KMS-11 (cell line): ENCODE results near the gene TGFA.

Source experiments
- H2AFZ ChIP-seq: fragments of 200-600 bp; sonication (generic); 2 replicates; pipeline ENCODE4 v1.6.1; 2016; ENCODE audit warnings: antibody characterized with exemption, mixed run types, low read depth
- H3K27ac ChIP-seq: fragments of 200-600 bp; sonication (generic); 2 replicates; pipeline ENCODE4 v1.6.1; 2016; ENCODE audit warnings: mild to moderate bottlenecking, mixed run types
- H3K27me3 ChIP-seq: fragments of 200-600 bp; sonication (generic); 2 replicates; pipeline ENCODE4 v1.6.1; 2017; ENCODE audit warnings: mild to moderate bottlenecking, low read depth, mixed run types, moderate library complexity; ENCODE audit not compliant: insufficient read depth
- H3K36me3 ChIP-seq: fragments of 200-600 bp; sonication (generic); 2 replicates; pipeline ENCODE4 v1.6.1; 2017; ENCODE audit warnings: mild to moderate bottlenecking, mixed run types; ENCODE audit not compliant: insufficient read depth
- H3K4me1 ChIP-seq: fragments of 200-600 bp; sonication (generic); 2 replicates; pipeline ENCODE4 v1.6.1; 2016; ENCODE audit warnings: mild to moderate bottlenecking, low read depth, mixed run types; ENCODE audit not compliant: poor library complexity, severe bottlenecking
- H3K4me2 ChIP-seq: fragments of 200-600 bp; sonication (generic); 2 replicates; pipeline ENCODE4 v1.7.0; 2016; ENCODE audit warnings: mild to moderate bottlenecking, mixed run types
- H3K4me3 ChIP-seq: fragments of 200-600 bp; sonication (generic); IDR thresholded peaks from 2 replicates; pipeline ENCODE4 v1.6.1; 2017; ENCODE audit warnings: low read depth, low read length, mixed read lengths; ENCODE audit not compliant: insufficient read depth
- H3K79me2 ChIP-seq: fragments of 200-600 bp; sonication (generic); 2 replicates; pipeline ENCODE4 v1.6.1; 2016; ENCODE audit warnings: low read depth, mixed run types; ENCODE audit not compliant: insufficient read depth
- H3K9ac ChIP-seq: fragments of 200-600 bp; sonication (generic); 2 replicates; pipeline ENCODE4 v1.6.1; 2016; ENCODE audit warnings: mild to moderate bottlenecking, mixed run types
- H4K20me1 ChIP-seq: fragments of 200-600 bp; sonication (generic); 2 replicates; pipeline ENCODE4 v1.6.1; 2016; ENCODE audit warnings: mild to moderate bottlenecking, mixed run types; ENCODE audit not compliant: insufficient read depth
- CTCF ChIP-seq: fragments of 200-600 bp; sonication (generic); conservative IDR thresholded peaks from 2 replicates; pipeline ENCODE4 v1.6.1; 2017; ENCODE audit warnings: low read depth, mild to moderate bottlenecking, antibody characterized with exemption, low read length, moderate library complexity, mixed read lengths

The TGFA gene

GRCh38 chr2:70566464-70566863 lies 12.8 kb upstream of the TGFA start:
- Histone ChIP-seq H3K4me2 (no peak overlapping the region), H3K4me3 (no peak overlapping the region), H3K27ac (no peak overlapping the region), H2AFZ (no peak overlapping the region), H3K79me2 (no peaks in the 10 kb centered on the region), H3K4me1 (peaks cover 15% of the 10 kb centered on the region), H3K9ac (no peak overlapping the region), H3K36me3 (no peaks in the 10 kb centered on the region), H4K20me1 (no peaks in the 10 kb centered on the region), H3K27me3 (no peaks in the 10 kb centered on the region)
- TF ChIP-seq CTCF: no peak

- no peak overlapping the region for H3K9ac ChIP-seq
- H3K4me1 ChIP-seq: peaks cover 9% of the 10 kb centered on the region
- no peak overlapping the region for H3K27ac ChIP-seq
- H3K4me3 ChIP-seq: no peak overlapping the region
- no peaks in the 10 kb centered on the region for H3K36me3 ChIP-seq
- H4K20me1 ChIP-seq: no peaks in the 10 kb centered on the region
- H3K4me2 ChIP-seq: no peak overlapping the region
- H3K27me3 ChIP-seq: no peaks in the 10 kb centered on the region
- no peak for TF ChIP-seq CTCF
- no peak overlapping the region for H2AFZ ChIP-seq
- H3K79me2 ChIP-seq: no peaks in the 10 kb centered on the region
These were observed 11.6 kb upstream of the TGFA start for GRCh38 chr2:70565039-70565731.

GRCh38 chr2:70561893-70562292 lies 8.3 kb upstream of the TGFA start:
- no peaks in the 10 kb centered on the region for H4K20me1 ChIP-seq
- no peaks in the 10 kb centered on the region for H3K79me2 ChIP-seq
- H3K9ac ChIP-seq: no peak overlapping the region
- H3K4me3 ChIP-seq: no peak overlapping the region
- H3K36me3 ChIP-seq: no peaks in the 10 kb centered on the region
- no peaks in the 10 kb centered on the region for H3K27me3 ChIP-seq
- no peak overlapping the region for H3K4me2 ChIP-seq
- no peak for TF ChIP-seq CTCF
- H3K4me1 ChIP-seq: peaks cover 28% of the 10 kb centered on the region
- H3K27ac ChIP-seq: no peak overlapping the region
- no peak overlapping the region for H2AFZ ChIP-seq

- H3K79me2 ChIP-seq: no peaks in the 10 kb centered on the region
- H2AFZ ChIP-seq: no peak overlapping the region
These were observed 6.8 kb upstream of the TGFA start for GRCh38 chr2:70560442-70560841.

More at GRCh38 chr2:70560442-70560841, 6.8 kb upstream of the TGFA start:
- Histone ChIP-seq H3K27ac (no peak overlapping the region), H3K4me2 (no peak overlapping the region), H4K20me1 (no peaks in the 10 kb centered on the region), H3K4me1 (peaks cover 38% of the 10 kb centered on the region), H3K27me3 (no peaks in the 10 kb centered on the region), H3K9ac (no peak overlapping the region), H3K4me3 (no peak overlapping the region), H3K36me3 (no peaks in the 10 kb centered on the region)
- no peak for TF ChIP-seq CTCF
